Mucosa of stomach (tissue), 1 donor: Measurements from ENCODE around the gene FCMR.
"Not testable (repeated sequence)": the region's sequence is repeated elsewhere in the genome, so short reads cannot be mapped to it uniquely, and the experiment has no call there.

Experiments used
- H3K27me3 ChIP-seq: one replicate; pipeline ENCODE4 v1.7.0; 2013; ENCODE audit warnings: mild to moderate bottlenecking, low read length; ENCODE audit not compliant: control insufficient read depth, insufficient read depth
- H3K36me3 ChIP-seq: one replicate; pipeline ENCODE4 v1.7.0; 2013; ENCODE audit warnings: low read length; ENCODE audit not compliant: control insufficient read depth, insufficient read depth
- H3K4me1 ChIP-seq: one replicate; pipeline ENCODE4 v1.7.0; 2013; ENCODE audit warnings: mild to moderate bottlenecking, low read length; ENCODE audit not compliant: control insufficient read depth, insufficient read depth
- H3K4me3 ChIP-seq: one replicate; pipeline ENCODE4 v1.7.0; 2013; ENCODE audit warnings: low read length
- H3K9ac ChIP-seq: one replicate; pipeline ENCODE4 v1.7.0; 2013; ENCODE audit warnings: mild to moderate bottlenecking, low read length, moderate library complexity
- H3K9me3 ChIP-seq: one replicate; pipeline ENCODE4 v1.7.0; 2013; ENCODE audit warnings: mild to moderate bottlenecking, low read length, moderate library complexity; ENCODE audit not compliant: control insufficient read depth
- donor health status: Pancreatic carcinoma.

The FCMR gene

DNA sequence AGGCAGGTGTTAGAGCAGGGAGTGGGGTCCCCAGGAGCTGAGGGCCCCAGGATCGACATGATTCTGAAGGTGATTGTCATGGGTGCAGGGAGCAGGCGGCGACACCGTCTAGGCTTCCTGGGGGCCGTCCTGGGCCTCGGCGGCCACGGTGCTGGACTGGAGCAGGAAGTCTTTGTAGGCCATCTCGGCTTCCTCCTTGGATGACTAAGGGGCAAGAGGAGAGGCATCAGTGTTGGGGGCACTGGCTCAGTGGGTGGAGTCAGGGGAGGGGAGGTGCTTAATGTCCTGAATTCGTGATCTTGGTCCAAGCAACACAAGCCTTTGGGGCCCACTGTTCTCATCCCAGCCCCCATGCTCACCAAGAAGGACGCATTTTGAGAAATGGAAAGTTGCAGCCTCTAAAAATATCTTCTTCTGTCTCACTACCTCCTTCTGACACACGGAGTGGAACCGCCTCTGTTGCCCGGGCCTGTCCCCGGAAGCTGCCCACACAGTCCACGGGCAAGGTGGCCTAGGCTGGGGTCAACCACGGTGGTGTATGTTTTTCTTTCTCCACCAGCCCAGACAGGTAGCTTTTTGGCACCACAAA is 8.6 kb upstream of the FCMR start:
- peaks cover 7% of the 10 kb centered on the region for H3K36me3 ChIP-seq
- no peaks in the 10 kb centered on the region for H3K27me3 ChIP-seq
- H3K4me1 ChIP-seq: peaks cover 14% of the 10 kb centered on the region
- H3K4me3 ChIP-seq: no peak overlapping the region
- no peaks in the 10 kb centered on the region for H3K9me3 ChIP-seq
- H3K9ac ChIP-seq: no peak overlapping the region

GRCh38 chr1:206929524-206929923 is 7.8 kb upstream of the FCMR start:
- Histone ChIP-seq H3K9ac (no peak overlapping the region), H3K4me3 (no peak overlapping the region), H3K4me1 (peaks cover 14% of the 10 kb centered on the region), H3K36me3 (peaks cover 7% of the 10 kb centered on the region), H3K9me3 (no peaks in the 10 kb centered on the region), H3K27me3 (no peaks in the 10 kb centered on the region)

DNA sequence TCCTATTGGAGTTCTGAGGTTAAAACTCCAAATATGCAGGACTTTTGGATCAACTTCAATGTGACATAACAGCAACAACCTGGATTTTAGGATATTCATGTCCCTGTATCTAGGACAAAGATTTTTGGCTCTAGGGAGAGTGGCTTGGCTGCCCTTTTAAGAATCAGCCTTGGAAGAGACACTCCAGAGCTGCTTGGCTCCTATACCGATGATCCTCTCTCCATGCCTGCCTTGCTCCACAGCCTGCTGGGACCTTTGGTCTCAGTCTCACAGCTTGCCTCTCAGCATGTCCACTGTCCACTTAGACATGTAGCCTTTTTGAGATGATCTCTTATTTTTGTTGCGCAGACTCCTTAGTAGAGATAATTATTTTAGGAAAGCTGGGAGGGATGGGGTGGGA is 4.5 kb upstream of the FCMR start:
- H3K4me3 ChIP-seq: no peak overlapping the region
- peaks cover 28% of the 10 kb centered on the region for H3K4me1 ChIP-seq
- no peak overlapping the region for H3K9ac ChIP-seq
- H3K9me3 ChIP-seq: no peaks in the 10 kb centered on the region
- no peaks in the 10 kb centered on the region for H3K36me3 ChIP-seq
- no peaks in the 10 kb centered on the region for H3K27me3 ChIP-seq

GRCh38 chr1:206925106-206925736 is 3.5 kb upstream of the FCMR start:
- Histone ChIP-seq H3K9ac (no peak overlapping the region), H3K36me3 (no peaks in the 10 kb centered on the region)

DNA sequence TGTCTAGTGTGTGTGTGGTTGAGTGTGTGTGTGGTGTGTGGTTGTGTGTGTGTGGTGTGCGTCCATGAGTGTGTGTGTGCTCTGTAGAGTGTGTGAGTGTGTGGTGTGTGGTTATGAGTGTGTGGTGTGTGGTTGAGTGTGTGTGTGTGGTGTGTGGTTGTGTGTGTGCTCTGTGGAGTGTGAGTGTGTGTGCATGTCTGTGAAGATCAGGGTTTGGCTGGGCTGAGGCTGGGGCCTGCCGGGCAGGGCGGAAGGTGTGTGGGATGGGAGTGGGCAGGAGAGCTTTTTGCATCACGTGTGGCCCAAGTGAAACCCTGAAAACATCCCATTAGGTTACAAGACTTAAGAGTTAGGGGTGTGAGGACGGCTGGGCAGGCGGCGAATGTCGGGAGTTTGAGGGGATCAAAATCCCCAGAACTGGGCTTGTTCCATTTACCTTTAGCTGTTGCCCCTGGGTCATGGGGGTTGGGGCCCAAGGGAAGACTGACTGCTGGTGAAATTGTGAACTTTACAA is 2.9 kb upstream of the FCMR start:
- no peaks in the 10 kb centered on the region for H3K36me3 ChIP-seq
- H3K4me3 ChIP-seq: no peak overlapping the region
- no peak overlapping the region for H3K9ac ChIP-seq
- H3K27me3 ChIP-seq: no peaks in the 10 kb centered on the region
- no peaks in the 10 kb centered on the region for H3K9me3 ChIP-seq
- peaks cover 30% of the 10 kb centered on the region for H3K4me1 ChIP-seq

More at GRCh38 chr1:206925106-206925736, 3.5 kb upstream of the FCMR start:
- H3K27me3 ChIP-seq: no peaks in the 10 kb centered on the region
- no peaks in the 10 kb centered on the region for H3K9me3 ChIP-seq
- no peak overlapping the region for H3K4me3 ChIP-seq
- peaks cover 30% of the 10 kb centered on the region for H3K4me1 ChIP-seq

GRCh38 chr1:206923961-206924557 is 2.3 kb upstream of the FCMR start:
- H3K9ac ChIP-seq, H3K4me3 ChIP-seq, H3K27me3 ChIP-seq, H3K9me3 ChIP-seq, H3K36me3 ChIP-seq: not testable (repeated sequence)
- H3K4me1 ChIP-seq: peaks cover 30% of the 10 kb centered on the region

DNA sequence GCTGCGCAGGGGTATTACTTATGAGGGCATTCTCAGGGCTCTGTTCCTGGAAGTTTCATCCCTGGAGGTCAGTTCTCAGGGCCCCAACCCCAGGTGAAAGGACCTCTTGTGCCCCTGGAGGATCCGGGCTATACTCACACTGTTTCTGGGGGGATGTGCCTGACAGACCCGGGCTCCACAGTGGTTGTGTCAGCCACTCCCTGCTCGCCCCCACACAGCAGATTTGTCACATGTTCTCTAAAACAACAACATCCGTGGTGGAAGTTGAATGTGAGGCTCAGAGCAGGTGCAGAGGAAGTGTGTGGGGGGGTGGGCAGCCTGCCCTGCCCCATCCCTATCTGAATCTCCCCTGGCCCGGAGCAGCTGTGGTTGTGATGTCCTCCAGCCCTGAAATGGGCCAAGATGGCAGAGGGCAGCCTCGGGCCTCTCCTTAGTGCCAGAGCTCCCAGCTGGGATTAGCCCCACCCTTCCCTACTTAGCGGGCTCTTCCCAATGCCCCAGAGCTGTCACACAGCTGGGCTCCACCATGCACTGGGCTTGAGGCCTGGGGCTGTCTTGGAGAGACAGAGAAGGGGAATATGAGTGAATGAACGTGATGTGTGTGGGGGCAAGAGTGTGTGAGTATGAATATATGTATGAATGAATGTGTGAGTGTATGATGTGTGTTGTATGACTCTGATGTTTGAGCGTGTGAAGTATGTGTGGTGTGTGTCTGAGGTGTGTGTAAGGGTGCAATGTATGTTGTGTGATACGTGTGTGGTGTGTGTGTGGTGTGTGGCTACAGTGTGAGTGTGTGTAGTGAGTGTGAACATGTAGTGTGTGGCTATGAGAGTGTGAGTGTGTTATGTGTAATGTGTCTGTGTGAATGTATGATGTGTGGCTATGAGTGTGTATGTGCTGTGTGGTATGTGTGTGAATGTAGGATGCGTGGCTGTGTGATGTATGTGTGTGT is 1.5 kb upstream of the FCMR start:
- Histone ChIP-seq H3K9me3 (no peaks in the 10 kb centered on the region), H3K9ac (no peak overlapping the region), H3K36me3 (no peaks in the 10 kb centered on the region), H3K4me3 (no peak overlapping the region), H3K27me3 (no peaks in the 10 kb centered on the region), H3K4me1 (peaks cover 30% of the 10 kb centered on the region)

DNA sequence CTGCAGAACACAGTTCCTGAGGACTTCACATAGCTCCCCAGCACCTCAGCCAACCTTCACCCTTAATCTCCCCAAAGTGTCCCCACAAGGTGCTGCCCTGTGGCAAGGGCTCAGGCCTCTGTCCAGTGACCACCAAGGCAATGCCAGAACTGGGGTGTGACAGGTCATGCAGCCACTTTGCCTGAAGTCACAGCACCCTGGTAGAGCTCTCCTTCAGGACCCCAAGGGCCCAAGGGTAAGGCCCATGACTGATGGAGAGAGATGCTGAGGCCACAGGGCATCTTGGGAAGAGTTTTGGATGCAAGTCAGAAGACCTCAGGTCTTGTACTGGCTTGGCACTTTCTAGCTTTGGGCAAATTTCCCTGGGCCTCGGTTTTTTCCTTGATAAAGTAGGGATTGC is 783 bp upstream of the FCMR start:
- no peaks in the 10 kb centered on the region for H3K36me3 ChIP-seq
- peaks cover 24% of the 10 kb centered on the region for H3K4me1 ChIP-seq
- no peak overlapping the region for H3K9ac ChIP-seq

DNA sequence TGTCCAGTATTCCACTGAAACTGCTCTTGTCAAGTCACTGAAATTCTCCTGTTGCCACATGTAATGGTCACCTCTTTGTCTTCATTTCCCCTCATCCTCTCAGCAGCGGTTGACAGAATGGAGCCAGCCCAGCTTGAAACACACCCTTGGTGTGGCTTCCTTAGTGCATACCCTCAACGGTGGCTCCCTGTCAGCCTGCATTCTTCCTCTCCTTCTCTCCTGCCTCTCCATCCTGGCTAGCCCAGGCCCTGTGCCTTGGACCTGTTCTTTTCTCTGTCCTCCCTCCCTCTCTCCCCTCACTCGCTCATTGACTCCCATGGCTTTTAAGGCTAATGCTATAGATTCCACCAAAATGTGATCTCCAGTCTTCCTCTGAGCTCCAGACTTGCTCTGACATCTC is 3.7 kb downstream of the FCMR start:
- H3K27me3 ChIP-seq: peaks cover 4% of the 10 kb centered on the region
- no peaks in the 10 kb centered on the region for H3K9me3 ChIP-seq
- no peak overlapping the region for H3K4me3 ChIP-seq
- no peak overlapping the region for H3K9ac ChIP-seq
- H3K36me3 ChIP-seq: no peaks in the 10 kb centered on the region
- H3K4me1 ChIP-seq: peaks cover 19% of the 10 kb centered on the region

More for the DNA sequence above, 783 bp upstream of the FCMR start:
- no peaks in the 10 kb centered on the region for H3K9me3 ChIP-seq
- H3K4me3 ChIP-seq: no peak overlapping the region
- no peaks in the 10 kb centered on the region for H3K27me3 ChIP-seq

DNA sequence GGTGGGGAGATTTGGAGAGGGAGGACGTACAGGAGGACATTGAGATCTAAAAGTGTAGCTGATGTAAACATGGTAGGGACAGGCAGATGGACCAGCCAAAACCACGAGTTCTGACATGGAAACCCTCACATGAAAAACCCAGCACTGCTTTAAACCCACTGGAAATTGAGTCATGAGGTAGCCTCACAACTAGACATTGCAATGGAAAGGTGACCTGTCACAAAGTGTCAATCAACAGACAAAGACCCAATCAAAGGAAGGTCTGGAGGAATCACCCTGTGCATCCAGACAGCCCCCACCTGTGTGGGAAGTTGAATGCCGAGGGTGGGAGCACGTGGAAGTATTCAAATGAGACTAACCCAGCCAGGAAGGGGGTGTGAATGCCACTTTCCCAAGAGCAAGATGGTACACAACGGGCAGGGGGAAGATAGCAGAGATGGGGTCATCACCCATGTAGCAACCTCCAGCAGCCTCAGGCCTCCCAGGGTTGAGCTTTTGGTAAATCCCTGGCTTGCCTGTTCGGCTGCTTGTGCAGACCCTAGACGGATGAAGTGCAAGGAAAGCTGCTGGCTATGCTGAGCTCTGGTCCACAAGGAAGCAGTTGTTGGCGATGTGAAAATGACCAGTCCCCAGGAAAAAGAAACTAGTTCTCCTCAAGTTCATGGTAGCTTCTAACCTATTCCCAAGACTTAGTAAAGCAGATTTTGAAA is 5.6 kb downstream of the FCMR start:
- H3K36me3 ChIP-seq: no peaks in the 10 kb centered on the region
- peaks cover under 1% of the 10 kb centered on the region for H3K4me1 ChIP-seq
- H3K27me3 ChIP-seq: peaks cover 4% of the 10 kb centered on the region
- H3K4me3 ChIP-seq: no peak overlapping the region
- H3K9me3 ChIP-seq: no peaks in the 10 kb centered on the region
- no peak overlapping the region for H3K9ac ChIP-seq

DNA sequence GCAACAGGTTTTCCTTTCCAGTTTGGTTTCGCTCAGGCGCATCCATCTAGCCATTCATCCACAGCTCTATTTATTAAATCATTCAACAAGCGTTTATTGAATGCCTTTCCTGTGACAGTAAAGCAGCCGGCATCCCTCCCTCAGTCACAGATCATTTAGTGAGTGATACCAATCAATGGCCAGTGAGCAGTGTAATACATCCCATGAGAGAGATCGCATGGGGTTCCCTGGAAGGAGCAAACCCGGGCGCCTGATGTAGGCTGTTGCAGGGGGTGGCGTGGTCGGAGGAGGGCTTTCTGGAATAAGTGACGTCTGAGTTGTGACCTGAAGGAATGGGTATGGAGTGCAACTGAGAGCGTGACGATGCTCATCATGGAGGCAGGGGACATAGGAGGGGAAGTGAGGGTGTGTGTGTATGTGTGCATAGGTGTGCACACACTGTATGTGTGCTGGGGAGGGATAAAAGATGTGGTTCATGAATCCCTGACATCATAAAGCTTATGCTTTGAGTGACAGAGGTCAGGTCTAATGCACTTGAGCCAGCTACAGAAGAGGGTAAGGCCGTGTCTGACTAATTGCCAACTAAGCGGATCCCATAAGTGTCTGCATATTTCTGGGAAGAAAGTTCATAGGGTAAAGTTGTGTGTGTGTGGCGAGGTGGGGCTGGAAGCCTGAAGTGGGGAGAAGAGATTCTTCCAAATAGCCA is 6.6 kb downstream of the FCMR start:
- Histone ChIP-seq H3K9ac (no peak overlapping the region), H3K27me3 (peaks cover 11% of the 10 kb centered on the region), H3K4me3 (no peak overlapping the region), H3K4me1 (peaks cover 1% of the 10 kb centered on the region), H3K36me3 (no peaks in the 10 kb centered on the region), H3K9me3 (no peaks in the 10 kb centered on the region)
